Omental fat pad (tissue), 4 donors: Measurements from ENCODE around the gene CNTNAP3. TPM values are rescaled to one million over a fixed set of nuclear protein-coding genes. Genes with fewer than 3 reads are reported as not detected.
A peak's percentile ranks its signal among the peaks of the same experiment; 100 is the strongest.
"Not testable (repeated sequence)": the region's sequence is repeated elsewhere in the genome, so short reads cannot be mapped to it uniquely, and the experiment has no call there.

Experiments
- ATAC-seq: fragments of 150-250 bp; one replicate; pipeline ENCODE4 v1.9.1; 2016; ENCODE audit warnings: mild to moderate bottlenecking, moderate library complexity; ENCODE audit not compliant: low FRiP score
- DNase-seq: peaks from one replicate; pipeline ENCODE4 v3.0.0-alpha.2; 2019; ENCODE audit warnings: low spot score
- CTCF ChIP-seq, 3 donors: fragments of 450-650 bp; IDR thresholded peaks; one replicate each; pipeline ENCODE4 v1.5.1; 2016 to 2017; ENCODE audit warnings: antibody characterized with exemption in 3 of 3, mild to moderate bottlenecking in 3 of 3, moderate library complexity in 2 of 3
- total RNA-seq, 4 donors: library from RNA; depleted of rRNA; stranded (reverse); fragments of >200 nt; gene quantifications; one replicate each; pipeline ENCODE4 v1.1.0, GENCODE V29; 2016

Gene CNTNAP3
- total RNA-seq, 4 donors from 2014 or later, result 6.3 to 28.7 (median 7.0) TPM

- ATAC-seq, result no peak
- DNase-seq, result no peak
- TF ChIP-seq CTCF (IDR thresholded peaks at IDR 0.05), result no peak
Measured at GRCh38 chr9:39108145-39108544, 179.8 kb downstream of the CNTNAP3 start.

- not testable (repeated sequence) for DNase-seq, ATAC-seq
Measured at GRCh38 chr9:39097208-39097607, 190.8 kb downstream of the CNTNAP3 start.

- DNase-seq, ATAC-seq: not testable (repeated sequence)
Measured at GRCh38 chr9:39085311-39085710, 202.7 kb downstream of the CNTNAP3 start.

- ATAC-seq, result not testable (repeated sequence)
Measured at GRCh38 chr9:39082574-39082973, 205.4 kb downstream of the CNTNAP3 start.

GRCh38 chr9:39080081-39080480, 207.9 kb downstream of the CNTNAP3 start:
- DNase-seq, ATAC-seq: not testable (repeated sequence)

More at GRCh38 chr9:39082574-39082973, 205.4 kb downstream of the CNTNAP3 start:
- DNase-seq, result not testable (repeated sequence)

GRCh38 chr9:39078621-39079256, 209.2 kb downstream of the CNTNAP3 start:
- peak; percentile 43 for ATAC-seq
- not testable (repeated sequence) for DNase-seq

- not testable (repeated sequence) for DNase-seq, ATAC-seq
Measured at GRCh38 chr9:39073537-39073936, 214.4 kb downstream of the CNTNAP3 start.

GRCh38 chr9:39067683-39068082, 220.3 kb downstream of the CNTNAP3 start:
- not testable (repeated sequence) for DNase-seq, ATAC-seq

GRCh38 chr9:39062966-39063365, 225.0 kb downstream of the CNTNAP3 start:
- not testable (repeated sequence) for DNase-seq

GRCh38 chr9:39054453-39054852, 233.5 kb downstream of the CNTNAP3 start:
- ATAC-seq, result peak; percentile 57
- not testable (repeated sequence) for DNase-seq

More at GRCh38 chr9:39062966-39063365, 225.0 kb downstream of the CNTNAP3 start:
- not testable (repeated sequence) for ATAC-seq

GRCh38 chr9:39046833-39047232, 241.1 kb downstream of the CNTNAP3 start:
- not testable (repeated sequence) for DNase-seq, ATAC-seq

- not testable (repeated sequence) for ATAC-seq, DNase-seq
Measured at GRCh38 chr9:39042352-39042803, 245.6 kb downstream of the CNTNAP3 start.

- DNase-seq, ATAC-seq: not testable (repeated sequence)
Measured at GRCh38 chr9:39041774-39042173, 246.2 kb downstream of the CNTNAP3 start.

- peak; percentile 74 for ATAC-seq
- DNase-seq, result not testable (repeated sequence)
Measured at GRCh38 chr9:39039148-39039547, 248.8 kb downstream of the CNTNAP3 start.

GRCh38 chr9:39038221-39038620, 249.7 kb downstream of the CNTNAP3 start:
- not testable (repeated sequence) for ATAC-seq, DNase-seq

- DNase-seq, ATAC-seq: not testable (repeated sequence)
Measured at GRCh38 chr9:39033849-39034248, 254.1 kb downstream of the CNTNAP3 start.

GRCh38 chr9:39030204-39031019, 257.6 kb downstream of the CNTNAP3 start:
- peak; percentile 54 for ATAC-seq
- not testable (repeated sequence) for DNase-seq

- ATAC-seq, DNase-seq: not testable (repeated sequence)
Measured at GRCh38 chr9:39028855-39029254, 259.1 kb downstream of the CNTNAP3 start.

GRCh38 chr9:39028168-39028567, 259.8 kb downstream of the CNTNAP3 start:
- ATAC-seq, DNase-seq: not testable (repeated sequence)
